Trophoblast cell (in vitro differentiated cells and primary cell): ENCODE data around the gene MYCBP2.

Source experiments
- DNase-seq, 2 donors: peaks; one replicate each; pipeline ENCODE4 v3.0.0-alpha.2; 2016
- H2AFZ ChIP-seq: 2 replicates; pipeline ENCODE4 v1.6.1; 2013; ENCODE audit warnings: low read length, moderate library complexity, mild to moderate bottlenecking; ENCODE audit not compliant: insufficient read depth, poor library complexity
- H2AK5ac ChIP-seq: 2 replicates; pipeline ENCODE4 v1.6.1; 2013; ENCODE audit warnings: mild to moderate bottlenecking, low read length
- H2BK120ac ChIP-seq: 2 replicates; pipeline ENCODE4 v1.6.1; 2013; ENCODE audit warnings: low read length, mild to moderate bottlenecking, moderate library complexity; ENCODE audit not compliant: insufficient read depth, poor library complexity
- H2BK12ac ChIP-seq: 2 replicates; pipeline ENCODE4 v1.6.1; 2013; ENCODE audit warnings: mild to moderate bottlenecking, low read length, moderate library complexity
- H2BK5ac ChIP-seq: 2 replicates; pipeline ENCODE4 v1.6.1; 2013; ENCODE audit warnings: low read length, low read depth, moderate library complexity, mild to moderate bottlenecking; ENCODE audit not compliant: poor library complexity
- H3K14ac ChIP-seq: 2 replicates; pipeline ENCODE4 v1.6.1; 2013; ENCODE audit warnings: mild to moderate bottlenecking, low read length
- H3K18ac ChIP-seq: 2 replicates; pipeline ENCODE4 v1.6.1; 2013; ENCODE audit warnings: mild to moderate bottlenecking, low read length
- H3K23ac ChIP-seq: 2 replicates; pipeline ENCODE4 v1.6.1; 2013; ENCODE audit warnings: low read length
- H3K27ac ChIP-seq: 2 replicates; pipeline ENCODE4 v1.5.1; 2013; ENCODE audit warnings: low read depth, mild to moderate bottlenecking, inconsistent platforms, low read length, moderate library complexity
- H3K27me3 ChIP-seq: 2 replicates; pipeline ENCODE4 v1.6.1; 2013; ENCODE audit warnings: inconsistent platforms, mild to moderate bottlenecking, low read length, moderate library complexity; ENCODE audit not compliant: insufficient read depth
- H3K36me3 ChIP-seq, 2 experiments: 1 replicate in 1 of 2; 2 replicates in 1 of 2; pipeline ENCODE4 v1.6.1; 2013; ENCODE audit warnings: low read length in 2 of 2, mild to moderate bottlenecking in 2 of 2, moderate library complexity in 1 of 2; ENCODE audit not compliant: insufficient read depth in 2 of 2, control insufficient read depth in 1 of 2
- H3K4ac ChIP-seq: 2 replicates; pipeline ENCODE4 v1.6.1; 2013; ENCODE audit warnings: low read depth, mild to moderate bottlenecking, low read length, moderate library complexity
- H3K4me1 ChIP-seq, 2 experiments: 1 replicate in 1 of 2; 2 replicates in 1 of 2; pipeline ENCODE4 v1.6.1; 2013; ENCODE audit warnings: low read length in 2 of 2, mild to moderate bottlenecking in 2 of 2, moderate library complexity in 1 of 2; ENCODE audit not compliant: insufficient read depth in 2 of 2, control insufficient read depth in 1 of 2
- H3K4me2 ChIP-seq: 2 replicates; pipeline ENCODE4 v1.6.1; 2013; ENCODE audit warnings: inconsistent platforms, mild to moderate bottlenecking, low read length, moderate library complexity
- H3K4me3 ChIP-seq: 2 replicates; pipeline ENCODE4 v1.5.1; 2013; ENCODE audit warnings: mild to moderate bottlenecking, low read depth, low read length, inconsistent platforms
- H3K79me1 ChIP-seq: one replicate; pipeline ENCODE4 v1.6.1; 2013; ENCODE audit warnings: low read length
- H3K79me2 ChIP-seq: 2 replicates; pipeline ENCODE4 v1.6.1; 2013; ENCODE audit warnings: low read length, mild to moderate bottlenecking; ENCODE audit not compliant: control insufficient read depth, insufficient read depth, poor library complexity
- H3K9ac ChIP-seq: 2 replicates; pipeline ENCODE4 v1.6.1; 2013; ENCODE audit warnings: mild to moderate bottlenecking, low read length
- H3K9me3 ChIP-seq: 2 replicates; pipeline ENCODE4 v1.6.1; 2013; ENCODE audit warnings: low read depth, mild to moderate bottlenecking, control low read depth, inconsistent platforms, low read length; ENCODE audit not compliant: insufficient read depth
- H4K12ac ChIP-seq: 2 replicates; pipeline ENCODE4 v1.6.1; 2013; ENCODE audit warnings: low read depth, mild to moderate bottlenecking, low read length, moderate library complexity
- H4K8ac ChIP-seq: 2 replicates; pipeline ENCODE4 v1.6.1; 2013; ENCODE audit warnings: low read depth, mild to moderate bottlenecking, low read length, moderate library complexity
- H4K91ac ChIP-seq: one replicate; pipeline ENCODE4 v1.6.1; 2013; ENCODE audit warnings: low read depth, mild to moderate bottlenecking, low read length, moderate library complexity
- WGBS: extraction: QIAGEN DNeasy Blood & Tissue Kit; methylation state at CpG from one replicate; pipeline ENCODE4 v1.1.7; 2013; ENCODE audit warnings: missing lambda C conversion rate; ENCODE audit not compliant: insufficient read length, insufficient coverage; ENCODE audit errors: extremely low coverage; 5-methylcytosine and 5-hydroxymethylcytosine counted together

MYCBP2 gene

DNA sequence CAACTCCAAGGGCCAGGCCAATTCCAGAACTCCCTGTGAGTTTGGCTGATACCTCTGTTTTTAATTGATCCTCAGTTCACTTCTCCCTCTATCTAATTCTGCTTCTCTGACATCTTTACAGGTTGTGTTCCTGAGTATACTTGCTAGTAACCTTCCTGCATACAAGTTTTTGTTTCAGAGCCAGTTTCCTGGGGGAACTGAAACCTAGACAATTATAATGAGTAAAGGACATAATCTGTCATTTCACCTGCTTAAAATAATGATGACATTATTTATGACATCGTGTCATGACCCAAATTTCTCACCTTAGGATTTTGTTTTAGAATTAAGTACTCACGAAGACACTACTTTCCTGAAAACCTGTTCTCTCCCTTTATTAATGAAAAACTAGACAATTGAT is 12.5 kb upstream of the MYCBP2 start:
- no peak overlapping the region for H2BK120ac ChIP-seq
- H3K23ac ChIP-seq, result no peak overlapping the region
- H4K8ac ChIP-seq, result no peak overlapping the region
- no peak overlapping the region for H3K4me2 ChIP-seq
- H3K79me1 ChIP-seq, result no peaks in the 10 kb centered on the region
- no peak overlapping the region for H3K9ac ChIP-seq
- no peak overlapping the region for H4K91ac ChIP-seq
- no peak overlapping the region for H2BK5ac ChIP-seq
- H4K12ac ChIP-seq, result no peak overlapping the region
- H3K14ac ChIP-seq, result no peak overlapping the region
- H2AFZ ChIP-seq, result no peak overlapping the region
- H3K4me3 ChIP-seq, result no peak overlapping the region
- no peak overlapping the region for H3K27ac ChIP-seq
- no peaks in the 10 kb centered on the region for H3K36me3 ChIP-seq
- no CpG with 5 or more reads among the region's 2 CpGs for WGBS
- H3K27me3 ChIP-seq, result no peaks in the 10 kb centered on the region
- H2AK5ac ChIP-seq, result no peak overlapping the region
- no peaks in the 10 kb centered on the region for H3K9me3 ChIP-seq
- DNase-seq, result no peak
- H3K4me1 ChIP-seq, result no peaks in the 10 kb centered on the region
- H2BK12ac ChIP-seq, result no peak overlapping the region
- H3K4ac ChIP-seq, result no peak overlapping the region
- H3K18ac ChIP-seq, result no peak overlapping the region
- H3K79me2 ChIP-seq, result no peaks in the 10 kb centered on the region

DNA sequence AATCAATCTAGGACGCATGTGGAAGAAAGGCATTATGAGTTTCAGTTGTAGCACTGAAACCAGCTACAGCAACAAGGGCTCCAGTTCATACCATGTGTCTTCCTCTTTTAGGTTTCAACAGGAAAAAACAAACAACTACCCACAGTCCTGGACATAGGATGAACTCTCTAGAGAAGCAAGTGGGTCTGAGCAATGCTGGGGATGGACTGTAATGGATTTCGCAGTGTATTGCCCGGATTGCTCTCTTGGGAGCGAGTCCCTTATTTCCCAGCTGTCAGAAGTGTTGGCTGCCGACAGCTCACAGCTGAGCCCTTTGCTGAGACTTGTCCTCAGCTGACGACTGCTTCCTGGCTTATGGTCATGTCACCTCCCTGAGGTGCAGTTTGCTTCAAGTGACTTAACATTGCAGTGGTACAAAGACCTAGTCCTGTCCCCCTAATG is 12.1 kb upstream of the MYCBP2 start:
- Histone ChIP-seq H4K12ac (no peak overlapping the region), H3K23ac (no peak overlapping the region), H3K4me2 (no peak overlapping the region), H2BK120ac (no peak overlapping the region), H3K9ac (no peak overlapping the region), H3K79me1 (no peaks in the 10 kb centered on the region), H3K18ac (no peak overlapping the region), H3K27ac (no peak overlapping the region), H4K91ac (no peak overlapping the region), H2BK5ac (no peak overlapping the region), H2AFZ (no peak overlapping the region), H4K8ac (no peak overlapping the region), H3K27me3 (no peaks in the 10 kb centered on the region), H3K79me2 (no peaks in the 10 kb centered on the region), H2BK12ac (no peak overlapping the region), H3K4me3 (no peak overlapping the region), H3K14ac (no peak overlapping the region), H3K4me1 (no peaks in the 10 kb centered on the region), H2AK5ac (no peak overlapping the region), H3K4ac (no peak overlapping the region), H3K36me3 (no peaks in the 10 kb centered on the region), H3K9me3 (no peaks in the 10 kb centered on the region)
- WGBS, result no CpG with 5 or more reads among the region's 6 CpGs
- no peak for DNase-seq

DNA sequence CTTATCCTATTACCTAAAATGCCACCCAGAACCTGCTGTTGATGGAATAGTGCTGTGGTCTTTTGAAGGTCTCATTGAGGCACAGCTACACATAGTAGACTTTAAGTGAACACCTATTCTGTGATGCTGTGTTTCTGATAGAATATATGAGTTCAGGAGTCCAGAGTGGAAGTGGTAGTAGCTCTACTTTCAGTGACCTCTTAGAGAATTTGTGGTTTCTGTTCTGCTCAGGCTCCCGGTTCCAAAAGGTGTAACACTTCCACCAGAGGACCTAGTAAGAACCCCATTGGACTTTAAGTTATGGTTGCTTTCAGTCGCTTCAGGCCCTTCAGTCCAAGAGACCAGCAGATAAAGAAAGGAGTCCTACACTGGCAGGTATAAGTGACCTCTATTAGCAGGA is 11.4 kb upstream of the MYCBP2 start:
- Histone ChIP-seq H3K4me2 (no peak overlapping the region), H3K27ac (no peak overlapping the region), H3K18ac (no peak overlapping the region), H3K9ac (no peak overlapping the region), H4K91ac (no peak overlapping the region), H3K36me3 (no peaks in the 10 kb centered on the region), H2BK5ac (no peak overlapping the region), H3K4me3 (no peak overlapping the region), H4K12ac (no peak overlapping the region), H3K79me2 (no peaks in the 10 kb centered on the region), H3K27me3 (no peaks in the 10 kb centered on the region), H2AFZ (no peak overlapping the region), H2BK120ac (no peak overlapping the region), H2AK5ac (no peak overlapping the region), H3K14ac (no peak overlapping the region), H2BK12ac (no peak overlapping the region), H3K4me1 (no peaks in the 10 kb centered on the region), H3K4ac (no peak overlapping the region), H3K79me1 (no peaks in the 10 kb centered on the region), H3K9me3 (no peaks in the 10 kb centered on the region), H4K8ac (no peak overlapping the region), H3K23ac (no peak overlapping the region)
- WGBS, result no CpG with 5 or more reads among the region's 2 CpGs
- no peak for DNase-seq

DNA sequence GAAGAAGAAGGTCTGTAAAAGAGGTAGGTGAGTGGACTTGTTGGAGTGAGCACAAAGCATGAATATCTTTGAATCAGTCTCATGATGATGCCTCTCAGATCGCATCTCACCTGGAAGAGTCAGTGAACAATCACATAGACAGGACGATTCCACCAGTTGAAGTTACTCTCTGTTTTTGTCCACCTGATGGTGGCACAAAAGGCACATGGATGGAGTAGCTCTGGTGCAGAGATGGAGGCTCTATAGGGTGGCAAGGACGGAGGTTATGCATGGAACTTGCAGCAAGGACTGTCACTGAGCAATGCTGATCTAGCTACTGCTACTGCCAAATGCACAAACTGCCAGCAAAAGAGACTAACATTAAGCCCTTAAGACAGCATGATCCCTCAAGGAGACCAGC is 10.3 kb upstream of the MYCBP2 start:
- Histone ChIP-seq H4K8ac (no peak overlapping the region), H3K4me3 (no peak overlapping the region), H4K91ac (no peak overlapping the region), H3K9me3 (no peaks in the 10 kb centered on the region), H3K14ac (no peak overlapping the region), H2AFZ (no peak overlapping the region), H3K4ac (no peak overlapping the region), H4K12ac (no peak overlapping the region), H3K36me3 (no peaks in the 10 kb centered on the region), H2BK12ac (no peak overlapping the region), H3K4me2 (no peak overlapping the region), H3K4me1 (no peaks in the 10 kb centered on the region), H3K23ac (peak overlapping the region; percentile 35), H3K27me3 (no peaks in the 10 kb centered on the region), H2BK120ac (no peak overlapping the region), H3K9ac (no peak overlapping the region), H2BK5ac (no peak overlapping the region), H3K18ac (no peak overlapping the region), H3K79me2 (no peaks in the 10 kb centered on the region), H3K79me1 (no peaks in the 10 kb centered on the region), H3K27ac (no peak overlapping the region), H2AK5ac (no peak overlapping the region)
- peak in 1 of 2 donors; percentile 32 for DNase-seq
- no CpG with 5 or more reads among the region's 3 CpGs for WGBS
